Measurements from ENCODE around the gene NUDT4B. TPM values are rescaled to one million over a fixed set of nuclear protein-coding genes. Genes with fewer than 3 reads are reported as not detected.
"Not testable (repeated sequence)": the region's sequence is repeated elsewhere in the genome, so short reads cannot be mapped to it uniquely, and the experiment has no call there.

Gene NUDT4B
- polyA plus RNA-seq, 1 donor from 2014 or later: 5.8 TPM

- not testable (repeated sequence) for H3K9me2 ChIP-seq (ENCODE audit: insufficient read depth, low read length); H3F3A ChIP-seq (ENCODE audit: insufficient read depth, low read length, poor library complexity, severe bottlenecking); H4K20me1 ChIP-seq (ENCODE audit: insufficient read depth); H3K9me3 ChIP-seq (ENCODE audit: low read length); H3K4me3 ChIP-seq (ENCODE audit: low read length); H3K79me2 ChIP-seq (replicated peaks; ENCODE audit: insufficient read depth, low read length); H2AFZ ChIP-seq (ENCODE audit: low read depth, low read length); H3K27ac ChIP-seq (ENCODE audit: low read length); H3K36me3 ChIP-seq (ENCODE audit: insufficient read depth, low read length); H3K27me3 ChIP-seq (ENCODE audit: insufficient read depth, low read depth, low read length); H3K4me2 ChIP-seq (ENCODE audit: low read length); H3K9ac ChIP-seq (ENCODE audit: low read length)
Observed at GRCh38 chr1:148712353-148712752, 36.2 kb upstream of the NUDT4B start.

- not testable (repeated sequence) for H3K27ac ChIP-seq (ENCODE audit: low read length); H3K27me3 ChIP-seq (ENCODE audit: insufficient read depth, low read depth, low read length); H2AFZ ChIP-seq (ENCODE audit: low read depth, low read length); H3K9me2 ChIP-seq (ENCODE audit: insufficient read depth, low read length); H3K4me2 ChIP-seq (ENCODE audit: low read length); H3K9me3 ChIP-seq (ENCODE audit: low read length); H3F3A ChIP-seq (ENCODE audit: insufficient read depth, low read length, poor library complexity, severe bottlenecking); H3K79me2 ChIP-seq (replicated peaks; ENCODE audit: insufficient read depth, low read length); H4K20me1 ChIP-seq (ENCODE audit: insufficient read depth); H3K4me3 ChIP-seq (ENCODE audit: low read length); H3K9ac ChIP-seq (ENCODE audit: low read length); H3K36me3 ChIP-seq (ENCODE audit: insufficient read depth, low read length)
Observed at GRCh38 chr1:148715518-148715917, 33.1 kb upstream of the NUDT4B start.

GRCh38 chr1:148716966-148717520, 31.5 kb upstream of the NUDT4B start:
- not testable (repeated sequence) for H3K27me3 ChIP-seq (ENCODE audit: insufficient read depth, low read depth, low read length); H3K9me2 ChIP-seq (ENCODE audit: insufficient read depth, low read length); H3F3A ChIP-seq (ENCODE audit: insufficient read depth, low read length, poor library complexity, severe bottlenecking); H3K79me2 ChIP-seq (replicated peaks; ENCODE audit: insufficient read depth, low read length); H3K36me3 ChIP-seq (ENCODE audit: insufficient read depth, low read length); H4K20me1 ChIP-seq (ENCODE audit: insufficient read depth); H3K4me2 ChIP-seq (ENCODE audit: low read length); H3K9ac ChIP-seq (ENCODE audit: low read length); H3K4me3 ChIP-seq (ENCODE audit: low read length); H3K9me3 ChIP-seq (ENCODE audit: low read length); H3K27ac ChIP-seq (ENCODE audit: low read length); H2AFZ ChIP-seq (ENCODE audit: low read depth, low read length)

- H3K36me3 ChIP-seq (ENCODE audit: insufficient read depth, low read length); H3K9me3 ChIP-seq (ENCODE audit: low read length); H3K79me2 ChIP-seq (replicated peaks; ENCODE audit: insufficient read depth, low read length); H3F3A ChIP-seq (ENCODE audit: insufficient read depth, low read length, poor library complexity, severe bottlenecking); H2AFZ ChIP-seq (ENCODE audit: low read depth, low read length); H3K9me2 ChIP-seq (ENCODE audit: insufficient read depth, low read length); H4K20me1 ChIP-seq (ENCODE audit: insufficient read depth); H3K9ac ChIP-seq (ENCODE audit: low read length); H3K27ac ChIP-seq (ENCODE audit: low read length); H3K4me2 ChIP-seq (ENCODE audit: low read length); H3K4me3 ChIP-seq (ENCODE audit: low read length); H3K27me3 ChIP-seq (ENCODE audit: insufficient read depth, low read depth, low read length): not testable (repeated sequence)
Observed at GRCh38 chr1:148720918-148721317, 27.7 kb upstream of the NUDT4B start.

- not testable (repeated sequence) for H3K9me2 ChIP-seq (ENCODE audit: insufficient read depth, low read length); H3K4me2 ChIP-seq (ENCODE audit: low read length); H3K27me3 ChIP-seq (ENCODE audit: insufficient read depth, low read depth, low read length); H3K9me3 ChIP-seq (ENCODE audit: low read length); H3K27ac ChIP-seq (ENCODE audit: low read length); H2AFZ ChIP-seq (ENCODE audit: low read depth, low read length); H3F3A ChIP-seq (ENCODE audit: insufficient read depth, low read length, poor library complexity, severe bottlenecking); H4K20me1 ChIP-seq (ENCODE audit: insufficient read depth); H3K36me3 ChIP-seq (ENCODE audit: insufficient read depth, low read length); H3K9ac ChIP-seq (ENCODE audit: low read length); H3K79me2 ChIP-seq (replicated peaks; ENCODE audit: insufficient read depth, low read length); H3K4me3 ChIP-seq (ENCODE audit: low read length)
Observed at GRCh38 chr1:148722758-148723157, 25.8 kb upstream of the NUDT4B start.

GRCh38 chr1:148723515-148723914, 25.1 kb upstream of the NUDT4B start:
- H4K20me1 ChIP-seq (ENCODE audit: insufficient read depth); H3K79me2 ChIP-seq (replicated peaks; ENCODE audit: insufficient read depth, low read length); H3K9ac ChIP-seq (ENCODE audit: low read length); H3F3A ChIP-seq (ENCODE audit: insufficient read depth, low read length, poor library complexity, severe bottlenecking); H3K9me2 ChIP-seq (ENCODE audit: insufficient read depth, low read length); H3K9me3 ChIP-seq (ENCODE audit: low read length); H3K27me3 ChIP-seq (ENCODE audit: insufficient read depth, low read depth, low read length); H3K36me3 ChIP-seq (ENCODE audit: insufficient read depth, low read length); H3K27ac ChIP-seq (ENCODE audit: low read length); H3K4me2 ChIP-seq (ENCODE audit: low read length); H2AFZ ChIP-seq (ENCODE audit: low read depth, low read length); H3K4me3 ChIP-seq (ENCODE audit: low read length): not testable (repeated sequence)

- H3K4me3 ChIP-seq (ENCODE audit: low read length); H3F3A ChIP-seq (ENCODE audit: insufficient read depth, low read length, poor library complexity, severe bottlenecking); H4K20me1 ChIP-seq (ENCODE audit: insufficient read depth); H3K36me3 ChIP-seq (ENCODE audit: insufficient read depth, low read length); H3K27ac ChIP-seq (ENCODE audit: low read length); H3K79me2 ChIP-seq (replicated peaks; ENCODE audit: insufficient read depth, low read length); H3K27me3 ChIP-seq (ENCODE audit: insufficient read depth, low read depth, low read length); H3K4me2 ChIP-seq (ENCODE audit: low read length); H3K9ac ChIP-seq (ENCODE audit: low read length); H2AFZ ChIP-seq (ENCODE audit: low read depth, low read length); H3K9me3 ChIP-seq (ENCODE audit: low read length); H3K9me2 ChIP-seq (ENCODE audit: insufficient read depth, low read length): not testable (repeated sequence)
Observed at GRCh38 chr1:148724872-148725271, 23.7 kb upstream of the NUDT4B start.

GRCh38 chr1:148727862-148728261, 20.7 kb upstream of the NUDT4B start:
- H2AFZ ChIP-seq (ENCODE audit: low read depth, low read length); H3K9me3 ChIP-seq (ENCODE audit: low read length); H3K36me3 ChIP-seq (ENCODE audit: insufficient read depth, low read length); H3K27me3 ChIP-seq (ENCODE audit: insufficient read depth, low read depth, low read length); H3F3A ChIP-seq (ENCODE audit: insufficient read depth, low read length, poor library complexity, severe bottlenecking); H3K27ac ChIP-seq (ENCODE audit: low read length); H3K4me2 ChIP-seq (ENCODE audit: low read length); H3K4me3 ChIP-seq (ENCODE audit: low read length); H3K9ac ChIP-seq (ENCODE audit: low read length); H3K79me2 ChIP-seq (replicated peaks; ENCODE audit: insufficient read depth, low read length); H4K20me1 ChIP-seq (ENCODE audit: insufficient read depth); H3K9me2 ChIP-seq (ENCODE audit: insufficient read depth, low read length): not testable (repeated sequence)

Data from neural cell (in vitro differentiated cells).